Measurements from ENCODE around the gene IL22. TPM values are rescaled to one million over a fixed set of nuclear protein-coding genes. Genes with fewer than 3 reads are reported as not detected.

The IL22 gene
- total and polyA plus RNA-seq, 2 of the 8 experiments (the other 6 are each of a cell fraction or from before 2014, with no cell fraction given), result not detected

- TF ChIP-seq RBBP5 (IDR thresholded peaks at IDR 0.05; ENCODE audit: borderline replicate concordance, low read depth, low read length) (no peak), EZH2 (IDR thresholded peaks at IDR 0.05; ENCODE audit: low read depth, low read length, severe bottlenecking) (no peak)
Observed at GRCh38 chr12:68269779-68270178, 16.4 kb upstream of the IL22 start (continued).
